ENCODE measurements around the gene ATP2A3. TPM values are rescaled to one million over a fixed set of nuclear protein-coding genes. Genes with fewer than 3 reads are reported as not detected.

Gene ATP2A3
- total and polyA plus RNA-seq, 2 donors (not counting 1 experiment from before 2014, with no cell fraction given): 0.25 to 12.4 TPM

DNA sequence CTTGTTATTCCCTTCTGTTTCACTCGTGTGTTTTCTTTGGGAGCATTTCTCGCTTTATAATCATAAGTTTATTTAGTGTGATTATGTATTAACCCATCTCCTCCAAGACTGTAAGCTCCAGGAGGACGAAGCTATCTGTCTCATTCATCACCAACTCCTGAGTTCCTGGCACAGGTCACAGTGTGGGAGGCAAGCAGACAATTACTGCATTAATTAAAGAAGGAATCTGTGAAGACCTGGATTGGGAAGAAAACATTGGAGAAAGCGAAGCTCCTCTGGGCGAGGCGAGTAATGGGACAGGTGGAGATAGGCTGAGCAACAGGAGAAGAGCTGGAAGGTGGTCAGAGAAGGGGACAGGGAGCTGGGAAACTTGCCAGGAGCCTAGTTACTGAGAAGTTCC, 63.6 kb downstream of the ATP2A3 start:
- TF ChIP-seq, protein P1, sequence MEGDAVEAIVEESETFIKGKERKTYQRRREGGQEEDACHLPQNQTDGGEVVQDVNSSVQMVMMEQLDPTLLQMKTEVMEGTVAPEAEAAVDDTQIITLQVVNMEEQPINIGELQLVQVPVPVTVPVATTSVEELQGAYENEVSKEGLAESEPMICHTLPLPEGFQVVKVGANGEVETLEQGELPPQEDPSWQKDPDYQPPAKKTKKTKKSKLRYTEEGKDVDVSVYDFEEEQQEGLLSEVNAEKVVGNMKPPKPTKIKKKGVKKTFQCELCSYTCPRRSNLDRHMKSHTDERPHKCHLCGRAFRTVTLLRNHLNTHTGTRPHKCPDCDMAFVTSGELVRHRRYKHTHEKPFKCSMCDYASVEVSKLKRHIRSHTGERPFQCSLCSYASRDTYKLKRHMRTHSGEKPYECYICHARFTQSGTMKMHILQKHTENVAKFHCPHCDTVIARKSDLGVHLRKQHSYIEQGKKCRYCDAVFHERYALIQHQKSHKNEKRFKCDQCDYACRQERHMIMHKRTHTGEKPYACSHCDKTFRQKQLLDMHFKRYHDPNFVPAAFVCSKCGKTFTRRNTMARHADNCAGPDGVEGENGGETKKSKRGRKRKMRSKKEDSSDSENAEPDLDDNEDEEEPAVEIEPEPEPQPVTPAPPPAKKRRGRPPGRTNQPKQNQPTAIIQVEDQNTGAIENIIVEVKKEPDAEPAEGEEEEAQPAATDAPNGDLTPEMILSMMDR (conservative IDR thresholded peaks at IDR 0.05 in 1 of 2, IDR thresholded peaks at IDR 0.05 in 1 of 2; ENCODE audit: low read depth in 1 of 2, low read length in 2 of 2): no peak
- no peak for TF ChIP-seq EZH2 (IDR thresholded peaks at IDR 0.05; ENCODE audit: low read length, missing control alignments)
- no peak overlapping the region for H3K4me3 ChIP-seq (replicated peaks in 1 of 4; ENCODE audit: control extremely low read depth in 1 of 4, insufficient read depth in 1 of 4, low read depth in 3 of 4, low read length in 4 of 4)
- no peaks in the 10 kb centered on the region for H3K9me3 ChIP-seq (ENCODE audit: control insufficient read depth, insufficient read depth, low read depth, low read length)
- H3K4me1 ChIP-seq (ENCODE audit: control insufficient read depth, extremely low read depth, insufficient read depth, low read length): no peaks in the 10 kb centered on the region
- H3K36me3 ChIP-seq (ENCODE audit: control insufficient read depth, insufficient read depth, low read length): no peaks in the 10 kb centered on the region
- H3K9ac ChIP-seq (ENCODE audit: insufficient read depth, low read length): no peak overlapping the region
- H3K27me3 ChIP-seq (ENCODE audit: control insufficient read depth, insufficient read depth, low read length): no peaks in the 10 kb centered on the region
- no peak overlapping the region for H3K27ac ChIP-seq (ENCODE audit: insufficient read depth, low read length)
- no peak for DNase-seq (ENCODE audit: low read depth in 2 of 2)
- H3K4me2 ChIP-seq (ENCODE audit: extremely low read depth, insufficient read depth, low read length): no peak overlapping the region
- H3K79me2 ChIP-seq (ENCODE audit: control insufficient read depth, insufficient read depth, low read length): no peaks in the 10 kb centered on the region
- no peak overlapping the region for H2AFZ ChIP-seq (ENCODE audit: low read length)
- no peaks in the 10 kb centered on the region for H4K20me1 ChIP-seq (ENCODE audit: control insufficient read depth, extremely low read depth, insufficient read depth, low read length)

DNA sequence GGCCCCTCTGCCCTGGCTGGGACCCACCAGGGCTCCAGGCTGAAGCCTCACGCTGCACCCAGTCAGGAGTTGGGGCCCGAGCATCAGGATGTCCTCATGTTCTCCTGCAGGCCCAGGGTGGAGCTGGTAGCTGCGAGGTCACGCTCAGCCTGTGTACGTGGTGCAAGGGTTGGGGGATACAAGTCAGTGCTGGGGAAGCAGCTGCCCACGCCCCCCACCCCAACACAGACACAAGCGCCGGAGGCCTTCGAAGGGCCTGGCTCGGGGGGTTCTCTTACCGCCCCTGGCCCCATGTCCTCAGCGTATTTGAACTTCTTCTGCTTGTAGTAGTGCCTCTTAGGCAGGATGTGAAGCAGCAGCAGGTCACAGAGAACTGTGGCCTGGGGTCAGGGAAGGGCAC, 66.5 kb downstream of the ATP2A3 start:
- Histone ChIP-seq H3K4me2 (ENCODE audit: extremely low read depth, insufficient read depth, low read length) (no peak overlapping the region), H4K20me1 (ENCODE audit: control insufficient read depth, extremely low read depth, insufficient read depth, low read length) (no peaks in the 10 kb centered on the region), H3K4me1 (ENCODE audit: control insufficient read depth, extremely low read depth, insufficient read depth, low read length) (no peaks in the 10 kb centered on the region), H3K9ac (ENCODE audit: insufficient read depth, low read length) (no peak overlapping the region), H3K9me3 (ENCODE audit: control insufficient read depth, insufficient read depth, low read depth, low read length) (no peaks in the 10 kb centered on the region), H3K27me3 (ENCODE audit: control insufficient read depth, insufficient read depth, low read length) (no peaks in the 10 kb centered on the region), H3K4me3 (replicated peaks in 1 of 4; ENCODE audit: control extremely low read depth in 1 of 4, insufficient read depth in 1 of 4, low read depth in 3 of 4, low read length in 4 of 4) (no peak overlapping the region), H3K27ac (ENCODE audit: insufficient read depth, low read length) (no peak overlapping the region), H3K79me2 (ENCODE audit: control insufficient read depth, insufficient read depth, low read length) (no peaks in the 10 kb centered on the region), H3K36me3 (ENCODE audit: control insufficient read depth, insufficient read depth, low read length) (no peaks in the 10 kb centered on the region), H2AFZ (ENCODE audit: low read length) (no peak overlapping the region)
- no peak for DNase-seq (ENCODE audit: low read depth in 2 of 2)
- no peak for TF ChIP-seq EZH2 (IDR thresholded peaks at IDR 0.05; ENCODE audit: low read length, missing control alignments)
- TF ChIP-seq, protein P1 (conservative IDR thresholded peaks at IDR 0.05 in 1 of 2, IDR thresholded peaks at IDR 0.05 in 1 of 2; ENCODE audit: low read depth in 1 of 2, low read length in 2 of 2): no peak

DNA sequence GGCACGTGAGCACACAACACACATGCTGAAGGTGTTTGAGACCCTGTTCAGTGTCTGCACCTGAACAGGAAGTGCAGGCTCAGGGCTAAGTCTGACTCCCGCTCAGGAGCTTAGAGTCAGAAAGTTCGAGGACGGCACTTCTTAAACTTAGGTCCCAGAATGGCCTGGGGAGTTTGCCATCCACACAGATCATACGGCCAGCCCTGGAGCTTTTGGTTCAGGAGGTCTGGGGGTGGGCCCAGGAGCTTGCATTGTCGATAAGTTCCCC, 67.3 kb downstream of the ATP2A3 start:
- Histone ChIP-seq H4K20me1 (ENCODE audit: control insufficient read depth, extremely low read depth, insufficient read depth, low read length) (no peaks in the 10 kb centered on the region), H3K9me3 (ENCODE audit: control insufficient read depth, insufficient read depth, low read depth, low read length) (no peaks in the 10 kb centered on the region), H3K4me2 (ENCODE audit: extremely low read depth, insufficient read depth, low read length) (no peak overlapping the region), H3K27me3 (ENCODE audit: control insufficient read depth, insufficient read depth, low read length) (no peaks in the 10 kb centered on the region), H3K9ac (ENCODE audit: insufficient read depth, low read length) (no peak overlapping the region), H3K27ac (ENCODE audit: insufficient read depth, low read length) (no peak overlapping the region), H3K79me2 (ENCODE audit: control insufficient read depth, insufficient read depth, low read length) (no peaks in the 10 kb centered on the region), H3K4me3 (replicated peaks in 1 of 4; ENCODE audit: control extremely low read depth in 1 of 4, insufficient read depth in 1 of 4, low read depth in 3 of 4, low read length in 4 of 4) (no peak overlapping the region), H3K4me1 (ENCODE audit: control insufficient read depth, extremely low read depth, insufficient read depth, low read length) (no peaks in the 10 kb centered on the region), H3K36me3 (ENCODE audit: control insufficient read depth, insufficient read depth, low read length) (no peaks in the 10 kb centered on the region), H2AFZ (ENCODE audit: low read length) (no peak overlapping the region)
- no peak for TF ChIP-seq EZH2 (IDR thresholded peaks at IDR 0.05; ENCODE audit: low read length, missing control alignments)
- TF ChIP-seq, protein P1 (conservative IDR thresholded peaks at IDR 0.05 in 1 of 2, IDR thresholded peaks at IDR 0.05 in 1 of 2; ENCODE audit: low read depth in 1 of 2, low read length in 2 of 2): no peak
- no peak for DNase-seq (ENCODE audit: low read depth in 2 of 2)

Data from fibroblast of lung (primary cell).